GM18511 (cell line): ENCODE results near the gene CACNA1C.
A peak's percentile ranks its signal among the peaks of the same experiment; 100 is the strongest.

Experiments used
- ATAC-seq: cut with Tn5 transposase; IDR thresholded peaks from one replicate; pipeline ENCODE4 v1.9.1; 2021; ENCODE audit warnings: mild to moderate bottlenecking, moderate library complexity; ENCODE audit not compliant: unreplicated experiment

CACNA1C gene

GRCh38 chr12:2034633-2035430 is 18.0 kb upstream of the CACNA1C start:
- peak; percentile 75 for ATAC-seq

- no peak for ATAC-seq
Observed at GRCh38 chr12:2035431-2036055, 17.2 kb upstream of the CACNA1C start.

- ATAC-seq = no peak
Observed at GRCh38 chr12:2039034-2039433, 13.8 kb upstream of the CACNA1C start.

GRCh38 chr12:2043054-2043453 is 9.7 kb upstream of the CACNA1C start:
- ATAC-seq = no peak

GRCh38 chr12:2044165-2044564 is 8.6 kb upstream of the CACNA1C start:
- no peak for ATAC-seq

- no peak for ATAC-seq
Observed at GRCh38 chr12:2046957-2047356, 5.8 kb upstream of the CACNA1C start.

- ATAC-seq = no peak
Observed at GRCh38 chr12:2047752-2048151, 5.0 kb upstream of the CACNA1C start.

GRCh38 chr12:2049604-2050540 is 2.9 kb upstream of the CACNA1C start:
- ATAC-seq = no peak

- ATAC-seq = no peak
Observed at GRCh38 chr12:2051700-2052621, 826 bp upstream of the CACNA1C start.

- no peak for ATAC-seq
Observed at GRCh38 chr12:2053691-2054090, 904 bp downstream of the CACNA1C start.

- ATAC-seq = no peak
Observed at GRCh38 chr12:2054091-2055018, 1.6 kb downstream of the CACNA1C start.

- ATAC-seq = no peak
Observed at GRCh38 chr12:2057041-2057794, 4.4 kb downstream of the CACNA1C start.

GRCh38 chr12:2057795-2058408 is 5.1 kb downstream of the CACNA1C start:
- no peak for ATAC-seq

- ATAC-seq = no peak
Observed at GRCh38 chr12:2058837-2059236, 6.0 kb downstream of the CACNA1C start.

GRCh38 chr12:2061402-2061801 is 8.6 kb downstream of the CACNA1C start:
- ATAC-seq = no peak

GRCh38 chr12:2064071-2064507 is 11.3 kb downstream of the CACNA1C start:
- ATAC-seq = no peak

- no peak for ATAC-seq
Observed at GRCh38 chr12:2068653-2069052, 15.9 kb downstream of the CACNA1C start.

- ATAC-seq = no peak
Observed at GRCh38 chr12:2070440-2071045, 17.8 kb downstream of the CACNA1C start.
